GM12878 (cell line): ENCODE results near the gene SPDYC. TPM values are rescaled to one million over a fixed set of nuclear protein-coding genes. Genes with fewer than 3 reads are reported as not detected.
A peak's percentile ranks its signal among the peaks of the same experiment; 100 is the strongest.

Experiments
- BRCA1 ChIP-seq: IDR thresholded peaks from 2 replicates; pipeline ENCODE4 v1.6.1; 2011; ENCODE audit warnings: low read depth, low read length, improper control_type of control experiment
- FOXK2 ChIP-seq: fragments of 450-650 bp; IDR thresholded peaks from 2 replicates; pipeline ENCODE4 v1.6.1; 2017; ENCODE audit warnings: mild to moderate bottlenecking, moderate library complexity
- IRF4 ChIP-seq: IDR thresholded peaks from 2 replicates; pipeline ENCODE4 v1.6.1; 2011; ENCODE audit warnings: low read depth, low read length
- JUND ChIP-seq: IDR thresholded peaks from 2 replicates; pipeline ENCODE4 v1.6.1; 2012; ENCODE audit warnings: low read depth, mild to moderate bottlenecking, low read length, improper control_type of control experiment, moderate library complexity
- KLF5 ChIP-seq: fragments of 450-650 bp; IDR thresholded peaks from 2 replicates; pipeline ENCODE4 v1.6.1; 2014; ENCODE audit warnings: mild to moderate bottlenecking; ENCODE audit not compliant: partially characterized antibody
- MXI1 ChIP-seq: fragments of 150-350 bp; IDR thresholded peaks from 2 replicates; pipeline ENCODE4 v1.6.1; 2011; ENCODE audit warnings: low read depth, mild to moderate bottlenecking, inconsistent platforms, low read length, improper control_type of control experiment
- PAX5 ChIP-seq: IDR thresholded peaks from 2 replicates; pipeline ENCODE4 v1.6.1; 2011; ENCODE audit warnings: low read depth, low read length, borderline replicate concordance
- RELA ChIP-seq: fragments of 450-650 bp; IDR thresholded peaks from 2 replicates; pipeline ENCODE4 v1.8.0; 2014; ENCODE audit warnings: borderline replicate concordance; ENCODE audit not compliant: partially characterized antibody
- RFX5 ChIP-seq: IDR thresholded peaks from 2 replicates; pipeline ENCODE4 v1.6.1; 2011; ENCODE audit warnings: low read depth, low read length, improper control_type of control experiment
- SIX5 ChIP-seq: IDR thresholded peaks from 2 replicates; pipeline ENCODE4 v1.6.1; 2011; ENCODE audit warnings: mild to moderate bottlenecking, low read depth, low read length, moderate library complexity; ENCODE audit not compliant: severe bottlenecking
- SPI1 ChIP-seq: IDR thresholded peaks from 2 replicates; pipeline ENCODE4 v1.6.1; 2011; ENCODE audit warnings: low read depth, mild to moderate bottlenecking, low read length, moderate library complexity, borderline replicate concordance; ENCODE audit not compliant: insufficient read depth
- SRF ChIP-seq, 2 experiments: IDR thresholded peaks; 2 replicates each; pipeline ENCODE4 v1.6.1; 2011; ENCODE audit warnings: low read depth in 2 of 2, low read length in 2 of 2, mild to moderate bottlenecking in 1 of 2, moderate library complexity in 1 of 2
- TCF12 ChIP-seq: IDR thresholded peaks from 2 replicates; pipeline ENCODE4 v1.6.1; 2011; ENCODE audit warnings: low read depth, mild to moderate bottlenecking, low read length
- WRNIP1 ChIP-seq: IDR thresholded peaks from 2 replicates; pipeline ENCODE4 v1.6.1; 2011; ENCODE audit warnings: low read depth, low read length, improper control_type of control experiment, borderline replicate concordance
- polyA plus RNA-seq, 11 experiments: library from polyadenylated mRNA; depleted of rRNA in 4 of 11; unstranded in 6 of 11; stranded (reverse) in 5 of 11; fragments of >200 nt; fragmentation: Nextera tagmentation in 4 of 11; fragmentation: Illumina TruSeq in 1 of 11; extraction: Ambion mirVana in 4 of 11; extraction: Trizol in 1 of 11; gene quantifications; 1 replicate in 1 of 11; 2 replicates in 10 of 11; pipeline versions ENCODE4 v1.2.1 to v1.2.3, GENCODE V29; 2011 to 2016; ENCODE audit warnings: inconsistent platforms in 2 of 11, missing spikeins in 2 of 11, low read depth in 1 of 11
- total RNA-seq, 4 experiments: library from RNA; depleted of rRNA in 3 of 4; stranded (reverse); fragments of >200 nt in 3 of 4; fragmentation: Illumina TruSeq in 1 of 4; extraction: Trizol in 1 of 4; gene quantifications; 2 replicates each; pipeline versions ENCODE4 v1.2.1 to v1.2.3, GENCODE V29; 2013 to 2021
- TF ChIP-seq, protein P1 (sequence below): fragments of 450-650 bp; formaldehyde crosslinking; IDR thresholded peaks from 2 replicates; pipeline ENCODE4 v1.4.0; 2020; ENCODE audit warnings: mild to moderate bottlenecking, moderate library complexity
- TF ChIP-seq, protein P2 (sequence below): fragments of 450-650 bp; conservative IDR thresholded peaks from 2 replicates; pipeline ENCODE4 v1.6.1; 2017; ENCODE audit warnings: mild to moderate bottlenecking, moderate library complexity
- TF ChIP-seq, protein P3 (sequence below): fragments of 450-650 bp; formaldehyde crosslinking; IDR thresholded peaks from 2 replicates; pipeline ENCODE4 v1.5.0; 2022; ENCODE audit warnings: mild to moderate bottlenecking, missing genetic modification characterization
- TF ChIP-seq, protein P4 (sequence below): IDR thresholded peaks from 2 replicates; pipeline ENCODE4 v1.6.1; 2011; ENCODE audit warnings: borderline replicate concordance, low read depth, mild to moderate bottlenecking, moderate library complexity, low read length; ENCODE audit not compliant: insufficient read depth, poor library complexity, severe bottlenecking

Gene SPDYC
- total and polyA plus RNA-seq, 10 of the 15 experiments (the other 5 are each of a cell fraction or from before 2014, with no cell fraction given), result not detected

DNA sequence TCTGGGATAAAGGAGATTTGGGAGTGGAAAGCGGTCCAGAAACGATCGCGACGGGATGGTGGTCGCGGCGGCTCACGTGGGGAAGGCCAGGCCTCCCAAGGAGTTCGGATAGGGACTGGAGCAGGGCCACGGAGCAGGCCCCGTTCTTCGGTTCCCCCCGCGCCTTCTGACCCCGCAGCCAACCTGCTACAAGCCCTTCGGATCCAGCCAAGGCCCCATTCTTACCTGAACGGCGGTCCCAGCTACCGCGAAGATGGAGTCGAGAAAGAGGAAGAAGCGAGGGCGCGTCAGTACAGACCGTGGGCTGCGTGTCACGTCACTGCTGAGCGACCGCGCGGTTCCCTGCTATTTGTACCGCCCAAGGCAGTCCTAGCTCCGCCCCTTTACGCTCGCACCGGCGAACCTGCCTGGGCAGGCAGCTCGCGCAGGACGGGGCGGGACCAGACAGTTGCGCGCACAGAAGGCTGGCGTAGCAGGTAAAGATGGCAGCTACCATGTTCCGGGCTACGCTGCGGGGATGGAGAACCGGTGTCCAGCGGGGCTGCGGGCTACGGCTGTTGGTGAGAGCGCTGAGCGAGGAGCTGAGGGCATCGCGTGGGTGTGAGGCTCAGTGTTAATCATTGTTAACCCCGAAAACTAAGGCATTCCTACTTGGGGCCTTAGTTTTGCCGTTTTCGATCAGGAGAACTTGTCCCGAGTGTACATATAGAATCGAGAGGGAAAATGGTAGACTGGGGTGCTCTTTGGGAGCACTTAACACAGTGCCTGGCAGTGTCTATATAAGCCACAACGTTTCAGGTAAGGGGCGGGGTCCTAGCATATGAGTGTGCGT lies 48.0 kb upstream of the SPDYC start, which contains the start of the genes FAU and MRPL49 (continued):
- TF ChIP-seq, protein P1, sequence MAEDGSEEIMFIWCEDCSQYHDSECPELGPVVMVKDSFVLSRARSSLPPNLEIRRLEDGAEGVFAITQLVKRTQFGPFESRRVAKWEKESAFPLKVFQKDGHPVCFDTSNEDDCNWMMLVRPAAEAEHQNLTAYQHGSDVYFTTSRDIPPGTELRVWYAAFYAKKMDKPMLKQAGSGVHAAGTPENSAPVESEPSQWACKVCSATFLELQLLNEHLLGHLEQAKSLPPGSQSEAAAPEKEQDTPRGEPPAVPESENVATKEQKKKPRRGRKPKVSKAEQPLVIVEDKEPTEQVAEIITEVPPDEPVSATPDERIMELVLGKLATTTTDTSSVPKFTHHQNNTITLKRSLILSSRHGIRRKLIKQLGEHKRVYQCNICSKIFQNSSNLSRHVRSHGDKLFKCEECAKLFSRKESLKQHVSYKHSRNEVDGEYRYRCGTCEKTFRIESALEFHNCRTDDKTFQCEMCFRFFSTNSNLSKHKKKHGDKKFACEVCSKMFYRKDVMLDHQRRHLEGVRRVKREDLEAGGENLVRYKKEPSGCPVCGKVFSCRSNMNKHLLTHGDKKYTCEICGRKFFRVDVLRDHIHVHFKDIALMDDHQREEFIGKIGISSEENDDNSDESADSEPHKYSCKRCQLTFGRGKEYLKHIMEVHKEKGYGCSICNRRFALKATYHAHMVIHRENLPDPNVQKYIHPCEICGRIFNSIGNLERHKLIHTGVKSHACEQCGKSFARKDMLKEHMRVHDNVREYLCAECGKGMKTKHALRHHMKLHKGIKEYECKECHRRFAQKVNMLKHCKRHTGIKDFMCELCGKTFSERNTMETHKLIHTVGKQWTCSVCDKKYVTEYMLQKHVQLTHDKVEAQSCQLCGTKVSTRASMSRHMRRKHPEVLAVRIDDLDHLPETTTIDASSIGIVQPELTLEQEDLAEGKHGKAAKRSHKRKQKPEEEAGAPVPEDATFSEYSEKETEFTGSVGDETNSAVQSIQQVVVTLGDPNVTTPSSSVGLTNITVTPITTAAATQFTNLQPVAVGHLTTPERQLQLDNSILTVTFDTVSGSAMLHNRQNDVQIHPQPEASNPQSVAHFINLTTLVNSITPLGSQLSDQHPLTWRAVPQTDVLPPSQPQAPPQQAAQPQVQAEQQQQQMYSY, result no peak
- TF ChIP-seq FOXK2, result peak; percentile 58
- 0 out of 2 replicates have a peak, but pooled peaks have one; percentile 34 for TF ChIP-seq TCF12
- 0 out of 2 replicates have a peak, but pooled peaks have one; percentile 37 for TF ChIP-seq BRCA1
- TF ChIP-seq JUND, result 0 out of 2 replicates have a peak, but pooled peaks have one; percentile 32
- peak; percentile 65; the same call in 1 of the 2 replicates for TF ChIP-seq RFX5
- TF ChIP-seq MXI1, result peak; percentile 71; the same call in 1 of the 2 replicates
- peak; percentile 47; the same call in 1 of the 2 replicates for TF ChIP-seq PAX5
- peak; percentile 16 for TF ChIP-seq KLF5
- peak; percentile 37 to 77; a peak in 1 of 4 replicates for TF ChIP-seq SRF (IDR thresholded peaks at IDR 0.05; ENCODE audit: low read depth in 2 of 2, low read length in 2 of 2)
- peak; percentile 39 for TF ChIP-seq RELA
- TF ChIP-seq SIX5, result peak; percentile 44
- TF ChIP-seq, protein P2, sequence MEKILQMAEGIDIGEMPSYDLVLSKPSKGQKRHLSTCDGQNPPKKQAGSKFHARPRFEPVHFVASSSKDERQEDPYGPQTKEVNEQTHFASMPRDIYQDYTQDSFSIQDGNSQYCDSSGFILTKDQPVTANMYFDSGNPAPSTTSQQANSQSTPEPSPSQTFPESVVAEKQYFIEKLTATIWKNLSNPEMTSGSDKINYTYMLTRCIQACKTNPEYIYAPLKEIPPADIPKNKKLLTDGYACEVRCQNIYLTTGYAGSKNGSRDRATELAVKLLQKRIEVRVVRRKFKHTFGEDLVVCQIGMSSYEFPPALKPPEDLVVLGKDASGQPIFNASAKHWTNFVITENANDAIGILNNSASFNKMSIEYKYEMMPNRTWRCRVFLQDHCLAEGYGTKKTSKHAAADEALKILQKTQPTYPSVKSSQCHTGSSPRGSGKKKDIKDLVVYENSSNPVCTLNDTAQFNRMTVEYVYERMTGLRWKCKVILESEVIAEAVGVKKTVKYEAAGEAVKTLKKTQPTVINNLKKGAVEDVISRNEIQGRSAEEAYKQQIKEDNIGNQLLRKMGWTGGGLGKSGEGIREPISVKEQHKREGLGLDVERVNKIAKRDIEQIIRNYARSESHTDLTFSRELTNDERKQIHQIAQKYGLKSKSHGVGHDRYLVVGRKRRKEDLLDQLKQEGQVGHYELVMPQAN, result peak; percentile 47
- TF ChIP-seq, protein P3, sequence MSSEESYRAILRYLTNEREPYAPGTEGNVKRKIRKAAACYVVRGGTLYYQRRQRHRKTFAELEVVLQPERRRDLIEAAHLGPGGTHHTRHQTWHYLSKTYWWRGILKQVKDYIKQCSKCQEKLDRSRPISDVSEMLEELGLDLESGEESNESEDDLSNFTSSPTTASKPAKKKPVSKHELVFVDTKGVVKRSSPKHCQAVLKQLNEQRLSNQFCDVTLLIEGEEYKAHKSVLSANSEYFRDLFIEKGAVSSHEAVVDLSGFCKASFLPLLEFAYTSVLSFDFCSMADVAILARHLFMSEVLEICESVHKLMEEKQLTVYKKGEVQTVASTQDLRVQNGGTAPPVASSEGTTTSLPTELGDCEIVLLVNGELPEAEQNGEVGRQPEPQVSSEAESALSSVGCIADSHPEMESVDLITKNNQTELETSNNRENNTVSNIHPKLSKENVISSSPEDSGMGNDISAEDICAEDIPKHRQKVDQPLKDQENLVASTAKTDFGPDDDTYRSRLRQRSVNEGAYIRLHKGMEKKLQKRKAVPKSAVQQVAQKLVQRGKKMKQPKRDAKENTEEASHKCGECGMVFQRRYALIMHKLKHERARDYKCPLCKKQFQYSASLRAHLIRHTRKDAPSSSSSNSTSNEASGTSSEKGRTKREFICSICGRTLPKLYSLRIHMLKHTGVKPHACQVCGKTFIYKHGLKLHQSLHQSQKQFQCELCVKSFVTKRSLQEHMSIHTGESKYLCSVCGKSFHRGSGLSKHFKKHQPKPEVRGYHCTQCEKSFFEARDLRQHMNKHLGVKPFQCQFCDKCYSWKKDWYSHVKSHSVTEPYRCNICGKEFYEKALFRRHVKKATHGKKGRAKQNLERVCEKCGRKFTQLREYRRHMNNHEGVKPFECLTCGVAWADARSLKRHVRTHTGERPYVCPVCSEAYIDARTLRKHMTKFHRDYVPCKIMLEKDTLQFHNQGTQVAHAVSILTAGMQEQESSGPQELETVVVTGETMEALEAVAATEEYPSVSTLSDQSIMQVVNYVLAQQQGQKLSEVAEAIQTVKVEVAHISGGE, result no peak
- no peak for TF ChIP-seq IRF4
- TF ChIP-seq, protein P4, sequence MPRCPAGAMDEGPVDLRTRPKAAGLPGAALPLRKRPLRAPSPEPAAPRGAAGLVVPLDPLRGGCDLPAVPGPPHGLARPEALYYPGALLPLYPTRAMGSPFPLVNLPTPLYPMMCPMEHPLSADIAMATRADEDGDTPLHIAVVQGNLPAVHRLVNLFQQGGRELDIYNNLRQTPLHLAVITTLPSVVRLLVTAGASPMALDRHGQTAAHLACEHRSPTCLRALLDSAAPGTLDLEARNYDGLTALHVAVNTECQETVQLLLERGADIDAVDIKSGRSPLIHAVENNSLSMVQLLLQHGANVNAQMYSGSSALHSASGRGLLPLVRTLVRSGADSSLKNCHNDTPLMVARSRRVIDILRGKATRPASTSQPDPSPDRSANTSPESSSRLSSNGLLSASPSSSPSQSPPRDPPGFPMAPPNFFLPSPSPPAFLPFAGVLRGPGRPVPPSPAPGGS, result no peak
- TF ChIP-seq WRNIP1, result 0 out of 2 replicates have a peak, but pooled peaks have one; percentile 72
- TF ChIP-seq SPI1, result peak; percentile 74
